Lung (tissue), 16 donors: ENCODE results near the gene SPACDR. TPM values are rescaled to one million over a fixed set of nuclear protein-coding genes. Genes with fewer than 3 reads are reported as not detected.

Experiments used
- ATAC-seq: fragments of 200-7000 bp; cut with Tn5 transposase; one replicate; pipeline ENCODE4 v1.9.1; 2020; ENCODE audit warnings: moderate number of reproducible peaks; ENCODE audit not compliant: insufficient read depth, low FRiP score
- DNase-seq, 3 donors: peaks; one replicate each; pipeline ENCODE4 v3.0.0-alpha.2; 2013 to 2017
- H3K27ac ChIP-seq, 2 donors: one replicate each; pipeline ENCODE4 v1.5.1; 2013; ENCODE audit warnings: mild to moderate bottlenecking in 2 of 2, moderate library complexity in 2 of 2, control low read depth in 1 of 2, inconsistent platforms in 1 of 2, low read depth in 1 of 2, low read length in 1 of 2
- H3K27me3 ChIP-seq, 3 donors: one replicate each; pipeline ENCODE4 v1.5.1; 2013; ENCODE audit warnings: low read length in 2 of 3; ENCODE audit not compliant: control insufficient read depth in 3 of 3, insufficient read depth in 3 of 3
- H3K36me3 ChIP-seq, 4 donors: one replicate each; pipeline ENCODE4 v1.5.1; 2013; ENCODE audit warnings: low read length in 4 of 4, mild to moderate bottlenecking in 1 of 4, moderate library complexity in 1 of 4; ENCODE audit not compliant: control insufficient read depth in 4 of 4, insufficient read depth in 4 of 4
- H3K4me1 ChIP-seq, 5 donors: one replicate each; pipeline ENCODE4 v1.5.1; 2013; ENCODE audit warnings: low read length in 5 of 5, mild to moderate bottlenecking in 2 of 5, moderate library complexity in 1 of 5; ENCODE audit not compliant: control insufficient read depth in 5 of 5, insufficient read depth in 5 of 5
- H3K4me3 ChIP-seq: one replicate; pipeline ENCODE4 v1.5.1; 2013; ENCODE audit warnings: mild to moderate bottlenecking, control low read depth, moderate library complexity
- H3K9ac ChIP-seq, 2 donors: one replicate each; pipeline ENCODE4 v1.5.1; 2013; ENCODE audit warnings: low read length in 2 of 2, control low read depth in 1 of 2; ENCODE audit not compliant: insufficient read depth in 1 of 2
- H3K9me3 ChIP-seq, 4 donors: one replicate each; pipeline ENCODE4 v1.5.1; 2013; ENCODE audit warnings: low read length in 3 of 4, mild to moderate bottlenecking in 1 of 4, moderate library complexity in 1 of 4; ENCODE audit not compliant: control insufficient read depth in 4 of 4, insufficient read depth in 3 of 4
- CTCF ChIP-seq: IDR thresholded peaks from 2 replicates; pipeline ENCODE4 v1.5.1; 2012; ENCODE audit warnings: mild to moderate bottlenecking; ENCODE audit errors: control extremely low read depth, extremely low read depth
- WGBS, 2 donors: extraction: QIAGEN DNeasy Blood & Tissue Kit; methylation state at CpG; one replicate each; pipeline ENCODE4 v1.1.7; 2013; 5-methylcytosine and 5-hydroxymethylcytosine counted together
- long read RNA-seq, 5 donors: transcript quantifications; one replicate each; lab custom pipeline, GENCODE V29; 2026
- polyA plus RNA-seq, 2 donors: library from polyadenylated mRNA; stranded (reverse); fragments of 200-250 nt; gene quantifications; one replicate each; pipeline ENCODE4 v1.2.1, GENCODE V29; 2013
- total RNA-seq, 2 donors: library from RNA; depleted of rRNA in 1 of 2; stranded (reverse); fragments of >200 nt in 1 of 2; gene quantifications; one replicate each; pipeline ENCODE4 v1.2.1, GENCODE V29; 2014 to 2021
- donor health status: control.
- donor health status: control.
- donor health status: Bipolar disorder and iron deficiency.
- donor health status: healthy.
- donor health status: DM: yes; HTN: yes; CAD: no.

SPACDR gene
- total RNA-seq (1 to 10 TPM in 1 of 2 donors, under 1 TPM in 1; 0.83 to 2.0 TPM), polyA plus RNA-seq (under 1 TPM; 0.54 to 0.83 TPM)
- long read RNA-seq, donor 1, result 0 reads
- long read RNA-seq, donor 2, partial matches to known transcripts, result 0 of 2 reads
- long read RNA-seq, donor 2, other reads (novel, unspliced or antisense), result 0 of 2 reads
- long read RNA-seq, donor 3, partial matches to known transcripts, result 0 of 1 reads
- long read RNA-seq, donor 3, other reads (novel, unspliced or antisense), result 0 of 1 reads
- long read RNA-seq, donor 4, partial matches to known transcripts, result 0 of 1 reads
- long read RNA-seq, donor 4, other reads (novel, unspliced or antisense), result 0 of 1 reads
- long read RNA-seq, donor 5, partial matches to known transcripts, result 0 of 3 reads
- long read RNA-seq, donor 5, other reads (novel, unspliced or antisense), result 0 of 3 reads

GRCh38 chr7:100464210-100464660 is at the start of gene SPACDR:
Gene SPACDR (minus strand): TSS chr7:100464260. CDS start chr7:100464025, 235 bp downstream.
- H3K9me3 ChIP-seq, result no peaks in the 10 kb centered on the region
- H3K9ac ChIP-seq, result no peak within 1 kb of the TSS
- ATAC-seq (no peak), DNase-seq (no peak)
- WGBS, 2 donors, result 90% methylated on average over 7 of the region's 7 CpGs
- H3K36me3 ChIP-seq, result peaks cover 0 to 13% (median 2%) of the 10 kb centered on the region in 4 donors
- no peaks in the 10 kb centered on the region for H3K27me3 ChIP-seq
- TF ChIP-seq CTCF, result no peak
- H3K4me1 ChIP-seq, result peaks cover 0 to 31% (median 2%) of the 10 kb centered on the region in 5 donors
- no peak within 1 kb of the TSS for H3K4me3 ChIP-seq
- H3K27ac ChIP-seq, result no peak within 1 kb of the TSS

GRCh38 chr7:100513212-100513810 is 49.3 kb upstream of the SPACDR start:
- no peaks in the 10 kb centered on the region for H3K9me3 ChIP-seq
- H3K4me3 ChIP-seq, result no peak overlapping the region
- TF ChIP-seq CTCF, result no peak
- DNase-seq (no peak), ATAC-seq (no peak)
- no peaks in the 10 kb centered on the region for H3K27me3 ChIP-seq
- 77 to 81% methylated on average over 9 of the region's 9 CpGs for WGBS, 2 donors
- H3K36me3 ChIP-seq, result no peaks in the 10 kb centered on the region
- H3K27ac ChIP-seq, result no peak overlapping the region
- H3K4me1 ChIP-seq, result peaks cover 0 to 10% (median 0%) of the 10 kb centered on the region in 5 donors
- H3K9ac ChIP-seq, result no peak overlapping the region

GRCh38 chr7:100510437-100511239 is 46.6 kb upstream of the SPACDR start:
- Histone ChIP-seq H3K36me3 (no peaks in the 10 kb centered on the region), H3K27ac (no peak overlapping the region), H3K9me3 (no peaks in the 10 kb centered on the region), H3K4me3 (no peak overlapping the region), H3K9ac (no peak overlapping the region), H3K27me3 (no peaks in the 10 kb centered on the region), H3K4me1 (peaks cover 0 to 3% (median 0%) of the 10 kb centered on the region in 5 donors)
- no peak for TF ChIP-seq CTCF
- 89 to 94% methylated on average over 9 of the region's 9 CpGs for WGBS, 2 donors
- ATAC-seq, result no peak
- no peak for DNase-seq
